Panc1 (cell line): ENCODE data around the gene GRAPL.
"Not testable (repeated sequence)": the region's sequence is repeated elsewhere in the genome, so short reads cannot be mapped to it uniquely, and the experiment has no call there.

ENCODE experiments used
- CTCF ChIP-seq: fragments of 450-650 bp; IDR thresholded peaks from 2 replicates; pipeline ENCODE4 v1.5.1; 2017; ENCODE audit warnings: mild to moderate bottlenecking
- POLR2AphosphoS5 ChIP-seq: IDR thresholded peaks from 2 replicates; pipeline ENCODE4 v1.6.1; 2012; ENCODE audit warnings: mild to moderate bottlenecking, low read depth, low read length, moderate library complexity
- REST ChIP-seq, 2 experiments: IDR thresholded peaks; 2 replicates each; pipeline ENCODE4 v1.6.1; 2011 to 2012; ENCODE audit warnings: low read depth in 2 of 2, control low read depth in 1 of 2, low read length in 1 of 2, mild to moderate bottlenecking in 1 of 2, moderate library complexity in 1 of 2; ENCODE audit not compliant: insufficient read depth in 1 of 2
- SIN3A ChIP-seq: IDR thresholded peaks from 2 replicates; pipeline ENCODE4 v1.6.1; 2012; ENCODE audit warnings: low read depth, mild to moderate bottlenecking, low read length, moderate library complexity, borderline replicate concordance; ENCODE audit not compliant: insufficient read depth
- TCF7L2 ChIP-seq: IDR thresholded peaks from 2 replicates; pipeline ENCODE4 v1.6.1; 2011; ENCODE audit warnings: mild to moderate bottlenecking, low read depth, low read length, inconsistent platforms

- TF ChIP-seq TCF7L2; CTCF; SIN3A; REST (IDR thresholded peaks at IDR 0.05; ENCODE audit: insufficient read depth in 1 of 2, low read depth in 2 of 2, low read length in 1 of 2); POLR2AphosphoS5: not testable (repeated sequence)
These were observed 2.1 kb downstream of the GRAPL start for GRCh38 chr17:19129500-19129899.
